Measurements from ENCODE around the gene SLC6A17.

Gene SLC6A17

DNA sequence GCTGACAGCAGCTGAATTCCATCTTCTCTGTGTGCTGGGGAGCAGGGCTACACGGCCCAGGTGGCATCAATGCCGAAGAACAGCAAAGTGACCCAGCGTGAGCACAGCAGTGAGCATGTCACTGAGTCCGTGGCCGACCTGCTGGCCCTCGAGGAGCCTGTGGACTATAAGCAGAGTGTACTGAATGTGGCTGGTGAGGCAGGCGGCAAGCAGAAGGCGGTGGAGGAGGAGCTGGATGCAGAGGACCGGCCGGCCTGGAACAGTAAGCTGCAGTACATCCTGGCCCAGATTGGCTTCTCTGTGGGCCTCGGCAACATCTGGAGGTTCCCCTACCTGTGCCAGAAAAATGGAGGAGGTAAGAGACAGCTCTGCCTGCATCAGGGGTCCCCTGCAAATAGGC lies 16.6 kb downstream of the SLC6A17 start:
- H3K4me3 ChIP-seq (ENCODE audit: low read depth, low read length), result no peak overlapping the region
- DNase-seq (ENCODE audit: low read depth), result no peak
- TF ChIP-seq, protein P1, sequence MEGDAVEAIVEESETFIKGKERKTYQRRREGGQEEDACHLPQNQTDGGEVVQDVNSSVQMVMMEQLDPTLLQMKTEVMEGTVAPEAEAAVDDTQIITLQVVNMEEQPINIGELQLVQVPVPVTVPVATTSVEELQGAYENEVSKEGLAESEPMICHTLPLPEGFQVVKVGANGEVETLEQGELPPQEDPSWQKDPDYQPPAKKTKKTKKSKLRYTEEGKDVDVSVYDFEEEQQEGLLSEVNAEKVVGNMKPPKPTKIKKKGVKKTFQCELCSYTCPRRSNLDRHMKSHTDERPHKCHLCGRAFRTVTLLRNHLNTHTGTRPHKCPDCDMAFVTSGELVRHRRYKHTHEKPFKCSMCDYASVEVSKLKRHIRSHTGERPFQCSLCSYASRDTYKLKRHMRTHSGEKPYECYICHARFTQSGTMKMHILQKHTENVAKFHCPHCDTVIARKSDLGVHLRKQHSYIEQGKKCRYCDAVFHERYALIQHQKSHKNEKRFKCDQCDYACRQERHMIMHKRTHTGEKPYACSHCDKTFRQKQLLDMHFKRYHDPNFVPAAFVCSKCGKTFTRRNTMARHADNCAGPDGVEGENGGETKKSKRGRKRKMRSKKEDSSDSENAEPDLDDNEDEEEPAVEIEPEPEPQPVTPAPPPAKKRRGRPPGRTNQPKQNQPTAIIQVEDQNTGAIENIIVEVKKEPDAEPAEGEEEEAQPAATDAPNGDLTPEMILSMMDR (IDR thresholded peaks at IDR 0.05; ENCODE audit: control insufficient read depth, extremely low read depth, insufficient read depth), result no peak

- H3K4me3 ChIP-seq (ENCODE audit: low read depth, low read length), result no peak overlapping the region
- DNase-seq (ENCODE audit: low read depth), result no peak
- TF ChIP-seq, protein P1 (IDR thresholded peaks at IDR 0.05; ENCODE audit: control insufficient read depth, extremely low read depth, insufficient read depth), result no peak
These were observed 20.8 kb downstream of the SLC6A17 start for GRCh38 chr1:110170766-110171733.

DNA sequence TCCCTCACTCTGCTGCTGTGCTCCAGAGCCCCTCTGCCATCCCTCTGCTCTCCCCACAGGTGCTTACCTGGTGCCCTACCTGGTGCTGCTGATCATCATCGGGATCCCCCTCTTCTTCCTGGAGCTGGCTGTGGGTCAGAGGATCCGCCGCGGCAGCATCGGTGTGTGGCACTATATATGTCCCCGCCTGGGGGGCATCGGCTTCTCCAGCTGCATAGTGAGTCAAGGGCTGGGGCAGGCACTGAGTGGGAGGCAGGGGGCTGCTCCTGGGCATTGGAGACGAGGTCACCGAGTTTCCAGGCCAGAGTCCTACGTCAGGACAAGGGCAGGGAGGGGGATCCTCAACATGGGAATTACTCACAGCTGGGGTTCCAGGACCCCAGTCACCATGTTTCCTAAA lies 21.7 kb downstream of the SLC6A17 start:
- no peak overlapping the region for H3K4me3 ChIP-seq (ENCODE audit: low read depth, low read length)
- TF ChIP-seq, protein P1 (IDR thresholded peaks at IDR 0.05; ENCODE audit: control insufficient read depth, extremely low read depth, insufficient read depth), result no peak
- DNase-seq (ENCODE audit: low read depth), result no peak

DNA sequence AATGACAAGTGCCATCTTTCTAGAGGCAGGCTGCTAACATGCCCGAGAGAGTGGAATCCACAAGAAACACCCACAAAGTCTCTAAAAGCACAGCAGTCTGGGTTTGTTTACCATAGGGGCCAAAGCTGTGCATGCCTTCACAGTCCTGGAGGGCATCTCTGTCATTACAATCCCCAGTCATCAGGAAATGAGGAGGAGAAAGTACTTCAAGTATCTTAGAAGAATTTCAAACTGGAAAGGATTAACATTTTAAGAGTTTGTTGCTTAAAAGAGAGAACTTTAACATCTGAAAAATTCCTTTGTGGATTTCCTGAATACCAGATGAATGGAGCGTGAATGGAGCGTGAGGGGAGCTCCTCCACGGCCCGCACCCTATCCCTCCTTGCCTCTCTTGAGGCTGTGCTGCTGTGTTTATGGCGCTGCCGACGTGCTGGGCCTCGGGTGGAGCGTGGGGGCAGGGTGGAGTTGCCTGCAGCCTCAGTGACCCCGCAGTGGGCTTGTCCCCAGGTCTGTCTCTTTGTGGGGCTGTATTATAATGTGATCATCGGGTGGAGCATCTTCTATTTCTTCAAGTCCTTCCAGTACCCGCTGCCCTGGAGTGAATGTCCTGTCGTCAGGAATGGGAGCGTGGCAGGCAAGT lies 23.3 kb downstream of the SLC6A17 start:
- H3K4me3 ChIP-seq (ENCODE audit: low read depth, low read length), result no peak overlapping the region
- no peak for DNase-seq (ENCODE audit: low read depth)
- TF ChIP-seq, protein P1 (IDR thresholded peaks at IDR 0.05; ENCODE audit: control insufficient read depth, extremely low read depth, insufficient read depth), result no peak

DNA sequence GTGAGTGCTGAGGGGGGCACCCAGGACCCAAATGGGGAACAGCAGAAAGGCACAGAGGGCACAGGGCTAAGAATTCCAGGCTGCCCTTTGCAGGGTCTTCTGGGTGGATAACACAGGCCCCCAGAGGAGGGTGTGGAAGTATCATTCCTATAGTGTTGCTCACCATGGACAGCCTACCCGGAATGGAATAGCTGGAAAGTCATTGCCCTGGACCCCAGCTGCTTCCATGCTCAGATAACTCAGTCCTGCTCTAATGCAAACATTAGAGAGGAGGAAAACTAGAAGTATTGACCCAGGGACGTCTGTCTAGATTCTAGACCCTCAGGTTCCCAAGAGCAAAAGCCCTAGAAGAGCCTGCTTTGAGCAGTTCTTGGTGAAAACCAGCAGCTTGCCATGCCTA lies 24.7 kb downstream of the SLC6A17 start:
- DNase-seq (ENCODE audit: low read depth), result no peak
- TF ChIP-seq, protein P1 (IDR thresholded peaks at IDR 0.05; ENCODE audit: control insufficient read depth, extremely low read depth, insufficient read depth), result no peak

DNA sequence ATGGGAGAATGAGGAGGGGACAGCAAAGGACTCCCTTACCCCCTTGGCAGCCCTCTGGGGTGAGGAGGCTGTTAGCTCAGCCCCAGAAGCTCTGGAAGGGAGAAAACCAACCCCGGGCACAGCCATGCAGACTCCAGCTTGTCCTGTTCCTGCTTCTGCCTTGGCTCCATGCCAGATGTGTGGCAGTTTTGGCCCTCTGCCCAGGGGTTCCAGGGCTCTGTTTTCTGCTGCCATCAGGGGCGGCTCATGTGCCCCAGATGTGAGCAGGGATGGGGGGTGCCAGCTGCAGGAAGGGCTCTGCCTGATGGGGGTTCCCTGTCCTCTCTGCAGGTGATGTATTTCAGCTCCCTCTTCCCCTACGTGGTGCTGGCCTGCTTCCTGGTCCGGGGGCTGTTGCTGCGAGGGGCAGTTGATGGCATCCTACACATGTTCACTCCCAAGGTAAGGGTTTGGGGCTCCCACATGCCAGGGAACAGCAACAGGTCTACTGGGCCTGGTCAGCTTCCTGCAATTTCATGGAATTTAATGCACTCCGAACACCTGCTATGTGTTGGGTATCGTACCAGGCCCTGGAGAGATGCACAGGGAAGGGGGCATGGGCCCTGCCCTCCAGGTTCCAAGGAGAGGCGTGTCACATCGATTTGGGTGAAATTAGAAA lies 26.1 kb downstream of the SLC6A17 start:
- TF ChIP-seq, protein P1 (IDR thresholded peaks at IDR 0.05; ENCODE audit: control insufficient read depth, extremely low read depth, insufficient read depth), result no peak
- no peak for DNase-seq (ENCODE audit: low read depth)
- no peak overlapping the region for H3K4me3 ChIP-seq (ENCODE audit: low read depth, low read length)

More for the DNA sequence above, 24.7 kb downstream of the SLC6A17 start:
- no peak overlapping the region for H3K4me3 ChIP-seq (ENCODE audit: low read depth, low read length)
